ENCODE results near the gene HES4. TPM values are rescaled to one million over a fixed set of nuclear protein-coding genes. Genes with fewer than 3 reads are reported as not detected.

HES4 gene
- total RNA-seq, 1 experiment from 2014 or later, result 145 TPM

DNA sequence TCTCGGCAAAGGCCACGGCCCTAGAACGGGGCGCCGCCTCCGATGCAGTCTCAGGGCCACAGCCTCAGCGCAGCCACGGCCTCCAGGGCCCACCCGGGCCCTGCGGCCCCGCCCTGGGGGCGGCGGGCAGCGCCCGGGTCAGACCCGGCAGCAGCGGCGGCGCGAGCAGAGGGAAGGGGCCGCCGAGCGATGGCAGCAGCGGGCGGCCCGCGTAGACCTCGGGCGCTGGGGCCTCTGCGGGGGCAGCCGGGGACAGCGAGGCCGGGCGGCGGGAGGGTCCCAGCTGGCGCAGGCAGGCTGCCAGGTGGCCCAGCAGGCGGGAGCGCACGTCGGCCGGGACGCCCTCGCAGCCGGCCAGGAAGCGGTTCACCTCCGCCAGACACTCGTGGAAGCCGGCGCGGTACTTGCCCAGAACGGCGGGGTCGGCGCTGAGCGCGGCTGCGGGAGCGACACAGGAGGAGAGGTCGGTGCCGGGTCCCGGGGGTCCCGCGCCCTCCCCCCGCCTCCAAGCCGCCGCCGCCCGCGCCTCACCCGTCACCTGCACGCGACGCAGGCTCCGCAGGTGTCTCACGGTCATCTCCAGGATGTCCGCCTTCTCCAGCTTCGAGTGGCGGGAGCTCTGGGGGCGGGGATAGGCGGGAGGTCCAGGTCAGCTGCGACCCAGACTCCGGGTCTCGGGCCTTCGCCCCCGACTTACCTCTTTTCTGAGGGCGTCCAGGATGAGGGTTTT lies 737 bp downstream of the HES4 start:
- no peaks in the 10 kb centered on the region for H3K9me3 ChIP-seq (ENCODE audit: control insufficient read depth in 1 of 2, insufficient read depth in 1 of 2, low read depth in 1 of 2, low read length in 2 of 2)
- BruUV-seq (replicated peaks), result no TSS peak
- peaks cover 9 to 59% of the 10 kb centered on the region in 2 experiments; a peak in 3 of 4 replicates for H3K4me1 ChIP-seq (ENCODE audit: control insufficient read depth in 1 of 2, insufficient read depth in 2 of 2, low read length in 2 of 2)
- H3K27me3 ChIP-seq (ENCODE audit: insufficient read depth, low read length), result no peaks in the 10 kb centered on the region
- peak overlapping the region; percentile 75 to 83 for H3K4me3 ChIP-seq (replicated peaks in 1 of 2; ENCODE audit: low read depth in 1 of 2, low read length in 2 of 2)
- peaks cover 8% of the 10 kb centered on the region; the same call in 1 of the 2 replicates for H4K20me1 ChIP-seq (ENCODE audit: insufficient read depth)
- no peaks in the 10 kb centered on the region for H3K9me2 ChIP-seq (ENCODE audit: insufficient read depth)
- peak overlapping the region; percentile 100 for H3K9ac ChIP-seq (ENCODE audit: low read length)
- H3K79me2 ChIP-seq (ENCODE audit: insufficient read depth, low read length), result peaks cover 29% of the 10 kb centered on the region
- ChIA-PET POLR2A (interaction anchor here (1.0 to 1.5 kb wide), 3 partner anchors 15 to 23 kb away, joined by 3 to 5 read pairs (median 3); partner anchors contain the start of gene ISG15), CTCF (interaction anchor here (1.0 kb wide), 1 partner anchor 15 kb away, joined by 4 read pairs; no protein-coding TSS in a partner anchor), RAD21 (ENCODE audit: low non-redundant PET in 1 of 2, low total read pairs in 2 of 2, uncharacterized antibody in 2 of 2, unreplicated experiment in 2 of 2) (interaction anchor here in 1 of 2 experiments (0.7 kb wide), 1 partner anchor 15 kb away, joined by 3 read pairs; no protein-coding TSS in a partner anchor)
- intact Hi-C loops (cut with micrococcal nuclease), result no loop called here
- H3K4me2 ChIP-seq (ENCODE audit: low read length), result peak overlapping the region; percentile 98
- peak; percentile 21 for ATAC-seq
- TF ChIP-seq MAX (IDR thresholded peaks at IDR 0.05) (no peak), SP1 (IDR thresholded peaks at IDR 0.05; ENCODE audit: low read depth) (no peak), ZFX (IDR thresholded peaks at IDR 0.05) (peak; percentile 55; the same call in 1 of the 2 replicates), FOSL1 (IDR thresholded peaks at IDR 0.05; ENCODE audit: low read depth) (no peak), TCF7L2 (IDR thresholded peaks at IDR 0.05; ENCODE audit: borderline replicate concordance, extremely low read depth, insufficient read depth, insufficient read length) (peak; percentile 18), EZH2 (IDR thresholded peaks at IDR 0.05) (no peak)
- TF ChIP-seq, protein P1, sequence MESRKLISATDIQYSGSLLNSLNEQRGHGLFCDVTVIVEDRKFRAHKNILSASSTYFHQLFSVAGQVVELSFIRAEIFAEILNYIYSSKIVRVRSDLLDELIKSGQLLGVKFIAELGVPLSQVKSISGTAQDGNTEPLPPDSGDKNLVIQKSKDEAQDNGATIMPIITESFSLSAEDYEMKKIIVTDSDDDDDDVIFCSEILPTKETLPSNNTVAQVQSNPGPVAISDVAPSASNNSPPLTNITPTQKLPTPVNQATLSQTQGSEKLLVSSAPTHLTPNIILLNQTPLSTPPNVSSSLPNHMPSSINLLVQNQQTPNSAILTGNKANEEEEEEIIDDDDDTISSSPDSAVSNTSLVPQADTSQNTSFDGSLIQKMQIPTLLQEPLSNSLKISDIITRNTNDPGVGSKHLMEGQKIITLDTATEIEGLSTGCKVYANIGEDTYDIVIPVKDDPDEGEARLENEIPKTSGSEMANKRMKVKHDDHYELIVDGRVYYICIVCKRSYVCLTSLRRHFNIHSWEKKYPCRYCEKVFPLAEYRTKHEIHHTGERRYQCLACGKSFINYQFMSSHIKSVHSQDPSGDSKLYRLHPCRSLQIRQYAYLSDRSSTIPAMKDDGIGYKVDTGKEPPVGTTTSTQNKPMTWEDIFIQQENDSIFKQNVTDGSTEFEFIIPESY (IDR thresholded peaks at IDR 0.05; ENCODE audit: extremely low read depth, insufficient replicate concordance, low read length), result no peak
- H3K36me3 ChIP-seq (ENCODE audit: control insufficient read depth in 1 of 2, insufficient read depth in 2 of 2, low read length in 2 of 2), result no peaks in the 10 kb centered on the region
- H3K27ac ChIP-seq (ENCODE audit: low read depth, low read length), result peak overlapping the region; percentile 99
- no peak overlapping the region for H2AFZ ChIP-seq (ENCODE audit: low read depth, low read length, poor library complexity, severe bottlenecking)
- no peak for DNase-seq (ENCODE audit: low read depth, low spot score)

Data from HCT116 (cell line).